HG03457 (cell line): Measurements from ENCODE around the gene DLG1.

Source experiments
- ATAC-seq: cut with Tn5 transposase; IDR thresholded peaks from one replicate; pipeline ENCODE4 v1.9.1; 2021; ENCODE audit warnings: moderate number of reproducible peaks; ENCODE audit not compliant: unreplicated experiment

DLG1 gene

GRCh38 chr3:197183582-197183981, 114.8 kb downstream of the DLG1 start:
- ATAC-seq, result no peak

GRCh38 chr3:197181741-197182140, 116.7 kb downstream of the DLG1 start:
- ATAC-seq, result no peak

- ATAC-seq, result no peak
These were observed 119.4 kb downstream of the DLG1 start for GRCh38 chr3:197178998-197179397.

GRCh38 chr3:197175503-197175902, 122.9 kb downstream of the DLG1 start:
- no peak for ATAC-seq

GRCh38 chr3:197174927-197175326, 123.5 kb downstream of the DLG1 start:
- no peak for ATAC-seq

GRCh38 chr3:197173620-197174019, 124.8 kb downstream of the DLG1 start:
- no peak for ATAC-seq

- ATAC-seq, result no peak
These were observed 126.8 kb downstream of the DLG1 start for GRCh38 chr3:197171481-197172067.

- no peak for ATAC-seq
These were observed 129.4 kb downstream of the DLG1 start for GRCh38 chr3:197169028-197169427.

- ATAC-seq, result no peak
These were observed 129.8 kb downstream of the DLG1 start for GRCh38 chr3:197168606-197169005.

- ATAC-seq, result no peak
These were observed 130.3 kb downstream of the DLG1 start for GRCh38 chr3:197168063-197168462.

- ATAC-seq, result no peak
These were observed 130.9 kb downstream of the DLG1 start for GRCh38 chr3:197167549-197167948.

- ATAC-seq, result no peak
These were observed 132.5 kb downstream of the DLG1 start for GRCh38 chr3:197165890-197166289.

GRCh38 chr3:197155046-197155445, 143.4 kb downstream of the DLG1 start:
- ATAC-seq, result no peak

GRCh38 chr3:197151580-197151979, 146.8 kb downstream of the DLG1 start:
- ATAC-seq, result no peak

- no peak for ATAC-seq
These were observed 148.9 kb downstream of the DLG1 start for GRCh38 chr3:197149528-197149927.

GRCh38 chr3:197144188-197144587, 154.2 kb downstream of the DLG1 start:
- ATAC-seq, result no peak

- ATAC-seq, result no peak
These were observed 158.8 kb downstream of the DLG1 start for GRCh38 chr3:197139586-197139985.

- no peak for ATAC-seq
These were observed 160.7 kb downstream of the DLG1 start for GRCh38 chr3:197137751-197138150.

- ATAC-seq, result no peak
These were observed 161.7 kb downstream of the DLG1 start for GRCh38 chr3:197136744-197137143.

- no peak for ATAC-seq
These were observed 163.2 kb downstream of the DLG1 start for GRCh38 chr3:197135212-197135611.

- ATAC-seq, result no peak
These were observed 165.4 kb downstream of the DLG1 start for GRCh38 chr3:197132916-197133530.

GRCh38 chr3:197125636-197126035, 172.8 kb downstream of the DLG1 start:
- ATAC-seq, result no peak

- no peak for ATAC-seq
These were observed 173.7 kb downstream of the DLG1 start for GRCh38 chr3:197124713-197125112.
